Measurements from ENCODE around the gene EMILIN2. TPM values are rescaled to one million over a fixed set of nuclear protein-coding genes. Genes with fewer than 3 reads are reported as not detected.

Gene EMILIN2
- total RNA-seq, 4 donors from 2014 or later, result 17.9 to 29.9 (median 22.2) TPM

DNA sequence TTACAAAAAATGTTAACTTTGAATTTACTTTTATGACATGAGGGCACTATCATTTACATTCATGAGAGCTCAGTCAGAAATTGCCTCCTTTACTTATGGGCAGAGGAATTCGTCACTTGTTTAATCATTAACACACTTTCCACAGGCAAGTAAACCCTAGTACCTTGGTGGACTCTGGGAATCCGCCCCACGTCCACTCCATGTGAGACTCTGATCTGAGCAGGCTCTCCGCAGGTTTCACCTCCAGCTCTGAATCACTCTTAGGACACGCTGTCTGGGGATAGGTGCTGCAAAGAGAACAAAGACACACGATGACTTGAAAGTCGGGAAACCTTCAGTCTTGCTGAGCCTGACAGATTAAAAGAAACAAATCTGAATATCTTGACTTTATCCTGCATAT, 92.5 kb downstream of the EMILIN2 start:
- TF ChIP-seq POLR2A (IDR thresholded peaks at IDR 0.05), result no peak
- TF ChIP-seq, protein P1, sequence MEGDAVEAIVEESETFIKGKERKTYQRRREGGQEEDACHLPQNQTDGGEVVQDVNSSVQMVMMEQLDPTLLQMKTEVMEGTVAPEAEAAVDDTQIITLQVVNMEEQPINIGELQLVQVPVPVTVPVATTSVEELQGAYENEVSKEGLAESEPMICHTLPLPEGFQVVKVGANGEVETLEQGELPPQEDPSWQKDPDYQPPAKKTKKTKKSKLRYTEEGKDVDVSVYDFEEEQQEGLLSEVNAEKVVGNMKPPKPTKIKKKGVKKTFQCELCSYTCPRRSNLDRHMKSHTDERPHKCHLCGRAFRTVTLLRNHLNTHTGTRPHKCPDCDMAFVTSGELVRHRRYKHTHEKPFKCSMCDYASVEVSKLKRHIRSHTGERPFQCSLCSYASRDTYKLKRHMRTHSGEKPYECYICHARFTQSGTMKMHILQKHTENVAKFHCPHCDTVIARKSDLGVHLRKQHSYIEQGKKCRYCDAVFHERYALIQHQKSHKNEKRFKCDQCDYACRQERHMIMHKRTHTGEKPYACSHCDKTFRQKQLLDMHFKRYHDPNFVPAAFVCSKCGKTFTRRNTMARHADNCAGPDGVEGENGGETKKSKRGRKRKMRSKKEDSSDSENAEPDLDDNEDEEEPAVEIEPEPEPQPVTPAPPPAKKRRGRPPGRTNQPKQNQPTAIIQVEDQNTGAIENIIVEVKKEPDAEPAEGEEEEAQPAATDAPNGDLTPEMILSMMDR (IDR thresholded peaks at IDR 0.05), result no peak
- WGBS, 2 donors, result 95% methylated on average over 7 of the region's 7 CpGs

DNA sequence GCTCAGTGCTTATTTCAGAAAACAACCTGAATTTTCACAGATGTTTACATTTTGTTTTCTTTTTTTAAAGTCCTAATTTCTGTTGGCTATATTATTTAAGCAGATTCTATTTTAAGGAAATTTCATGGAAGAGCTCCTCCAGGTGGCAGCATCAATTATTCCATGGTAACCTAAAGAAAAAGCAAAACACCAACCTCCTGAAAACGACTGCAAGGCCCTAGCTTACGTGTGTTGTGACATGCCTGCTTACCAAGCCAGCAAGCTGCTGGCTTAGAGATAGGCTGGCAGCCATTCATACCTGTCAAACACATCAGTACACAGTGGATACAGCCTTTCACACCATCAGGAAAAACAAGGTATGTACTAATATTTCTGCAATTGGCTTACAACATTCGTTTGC, 101.2 kb downstream of the EMILIN2 start:
- Histone ChIP-seq H3K27me3 (no peaks in the 10 kb centered on the region), H3K4me1 (peaks cover 0 to 4% of the 10 kb centered on the region in 2 donors), H3K36me3 (peaks cover 12% of the 10 kb centered on the region in 2 donors), H3K4me3 (replicated peaks in 1 of 3) (no peak overlapping the region), H3K27ac (no peak overlapping the region), H3K9me3 (no peaks in the 10 kb centered on the region)
- TF ChIP-seq POLR2A (IDR thresholded peaks at IDR 0.05), result no peak
- TF ChIP-seq, protein P1 (IDR thresholded peaks at IDR 0.05), result peak in 3 of 6 experiments; percentile 13 to 22 (median 17)
- intact Hi-C loops (cut with DNase I), result no loop called here
- DNase-seq, result no peak
- 34 to 44% methylated on average over 3 of the region's 3 CpGs for WGBS, 2 donors

More for the DNA sequence above, 92.5 kb downstream of the EMILIN2 start:
- Histone ChIP-seq H3K4me3 (replicated peaks in 1 of 3) (no peak overlapping the region), H3K9me3 (no peaks in the 10 kb centered on the region), H3K27ac (no peak overlapping the region), H3K36me3 (peaks cover 6 to 33% of the 10 kb centered on the region in 2 donors), H3K4me1 (peaks cover 0 to 5% of the 10 kb centered on the region in 2 donors), H3K27me3 (no peaks in the 10 kb centered on the region)
- DNase-seq, result no peak
- intact Hi-C loops (cut with DNase I), result loop anchor here (10.0 kb wide), 1 partner anchor 45 kb away; no protein-coding TSS in a partner anchor

DNA sequence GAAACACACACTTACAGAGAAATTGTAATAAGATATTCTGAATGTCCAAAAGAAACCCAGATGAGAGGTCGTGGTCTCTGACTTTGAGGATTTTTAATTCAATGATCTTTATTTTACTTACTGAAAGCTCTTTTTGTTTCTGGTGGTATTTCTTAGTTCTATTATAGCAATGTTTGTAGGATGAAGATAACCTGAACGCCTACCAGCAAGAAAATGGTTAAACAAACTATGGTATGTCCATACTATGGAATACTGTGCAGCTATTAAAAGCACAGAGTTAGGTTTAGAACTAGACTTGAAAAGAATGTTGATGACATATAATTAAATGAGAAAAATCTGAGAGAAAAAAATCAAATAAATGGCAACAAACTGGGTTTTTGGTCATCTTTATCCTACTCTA, 105.8 kb downstream of the EMILIN2 start:
- Histone ChIP-seq H3K27me3 (no peaks in the 10 kb centered on the region), H3K36me3 (peaks cover 12 to 16% of the 10 kb centered on the region in 2 donors), H3K9me3 (no peaks in the 10 kb centered on the region), H3K27ac (no peak overlapping the region), H3K4me3 (replicated peaks in 1 of 3) (no peak overlapping the region), H3K4me1 (peaks cover 0 to 4% of the 10 kb centered on the region in 2 donors)
- TF ChIP-seq, protein P1 (IDR thresholded peaks at IDR 0.05), result no peak
- no peak for TF ChIP-seq POLR2A (IDR thresholded peaks at IDR 0.05)
- WGBS, 2 donors, result 74 to 77% methylated on average over 2 of the region's 2 CpGs
- DNase-seq, result no peak
- intact Hi-C loops (cut with DNase I), result no loop called here

DNA sequence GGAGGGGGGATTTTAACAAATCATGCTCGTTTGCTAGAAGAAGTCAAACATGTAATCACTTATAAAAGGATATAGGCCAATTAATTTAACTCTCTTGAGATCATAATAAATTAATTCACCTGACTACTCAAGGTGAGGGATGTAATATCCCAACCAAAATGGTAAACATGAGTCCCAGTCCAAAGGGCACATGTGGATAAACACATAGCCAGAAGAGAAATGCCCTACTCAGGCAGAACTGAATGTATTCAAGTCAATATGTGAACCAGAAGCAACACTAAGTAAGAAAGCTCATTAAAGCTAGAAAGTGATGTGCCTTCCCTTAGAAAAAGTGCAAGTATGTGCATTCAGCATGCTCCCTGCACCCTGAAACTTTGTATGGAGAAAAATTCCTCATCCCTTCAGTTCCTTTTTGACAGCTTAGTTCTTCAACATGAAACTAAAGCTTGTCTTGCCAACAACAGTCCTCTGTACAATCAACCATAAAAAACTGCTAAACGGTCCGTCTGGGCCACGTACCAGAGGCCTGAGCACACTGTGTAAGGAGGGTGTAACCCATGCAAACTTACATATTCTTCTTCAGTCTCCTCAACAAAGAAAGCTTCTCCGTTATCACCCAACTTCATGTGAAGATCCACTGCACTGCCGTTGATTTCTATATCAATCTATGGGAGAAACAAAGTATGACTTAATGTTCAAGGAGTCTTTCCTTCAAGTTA, 107.3 kb downstream of the EMILIN2 start:
- 85 to 94% methylated on average over 6 of the region's 6 CpGs for WGBS, 2 donors
- intact Hi-C loops (cut with DNase I), result no loop called here
- peaks cover 12 to 16% of the 10 kb centered on the region in 2 donors for H3K36me3 ChIP-seq

DNA sequence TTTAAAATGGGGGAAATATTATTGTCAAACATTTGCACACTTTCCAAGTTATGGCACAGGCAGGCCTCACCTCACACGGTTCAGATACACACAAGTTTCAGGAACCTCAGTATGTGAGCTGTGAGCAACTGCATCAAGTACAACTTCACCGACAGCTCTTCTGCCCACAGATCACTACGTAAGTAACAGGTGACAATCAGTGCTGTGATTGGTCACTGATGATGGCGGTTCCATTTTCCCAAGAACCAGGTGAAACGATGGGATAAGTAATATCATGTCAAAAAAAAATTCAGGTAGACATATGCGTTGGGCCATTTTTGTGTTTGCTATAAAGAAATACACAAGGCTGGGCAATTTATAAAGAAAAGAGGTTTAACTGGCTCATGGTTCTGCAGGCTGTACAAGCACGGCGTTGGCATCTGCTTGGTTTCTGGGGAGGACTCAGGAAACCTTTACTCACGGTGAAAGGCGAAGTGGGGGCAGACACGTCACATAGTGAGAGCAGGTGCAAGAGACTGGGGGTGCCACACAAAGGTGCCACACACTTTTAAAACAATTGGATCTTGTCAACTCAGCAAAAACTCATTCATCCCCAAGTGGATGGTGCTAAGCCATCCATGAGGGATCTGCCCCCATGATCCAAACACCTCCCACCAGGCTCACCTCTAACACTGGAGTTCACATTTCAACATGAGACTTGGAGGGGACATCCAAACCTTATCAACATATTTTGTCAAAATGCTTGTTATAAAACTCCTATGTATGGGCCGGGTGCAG, 108.3 kb downstream of the EMILIN2 start:
- H3K27ac ChIP-seq, result no peak overlapping the region
- peaks cover 17 to 19% of the 10 kb centered on the region in 2 donors for H3K4me1 ChIP-seq
- no peaks in the 10 kb centered on the region for H3K9me3 ChIP-seq
- DNase-seq, result no peak
- H3K27me3 ChIP-seq, result no peaks in the 10 kb centered on the region
- H3K36me3 ChIP-seq, result peaks cover 8 to 16% of the 10 kb centered on the region in 2 donors
- TF ChIP-seq, protein P1 (IDR thresholded peaks at IDR 0.05), result no peak
- no peak for TF ChIP-seq POLR2A (IDR thresholded peaks at IDR 0.05)
- 91 to 95% methylated on average over 12 of the region's 12 CpGs for WGBS, 2 donors
- no peak overlapping the region for H3K4me3 ChIP-seq (replicated peaks in 1 of 3)
- intact Hi-C loops (cut with DNase I), result no loop called here

More for the DNA sequence above, 107.3 kb downstream of the EMILIN2 start:
- no peak for DNase-seq
- H3K4me1 ChIP-seq, result peaks cover 10 to 12% of the 10 kb centered on the region in 2 donors
- H3K9me3 ChIP-seq, result no peaks in the 10 kb centered on the region
- no peak overlapping the region for H3K27ac ChIP-seq
- no peak overlapping the region for H3K4me3 ChIP-seq (replicated peaks in 1 of 3)
- TF ChIP-seq POLR2A (IDR thresholded peaks at IDR 0.05), result no peak
- H3K27me3 ChIP-seq, result no peaks in the 10 kb centered on the region

Data from thyroid gland (tissue), 4 donors.